GM19238 (cell line): Measurements from ENCODE around the gene PPP2R2C.

Experiments
- DNase-seq: peaks from one replicate; pipeline ENCODE4 v3.0.0; 2011; ENCODE audit warnings: low spot score; ENCODE audit not compliant: insufficient read length

PPP2R2C gene

GRCh38 chr4:6367371-6367851 lies 105.0 kb downstream of the PPP2R2C start:
- DNase-seq = no peak

- DNase-seq = no peak
These were observed 105.8 kb downstream of the PPP2R2C start for GRCh38 chr4:6366581-6366980.

- DNase-seq = no peak
These were observed 106.8 kb downstream of the PPP2R2C start for GRCh38 chr4:6365545-6366086.

GRCh38 chr4:6364581-6364980 lies 107.8 kb downstream of the PPP2R2C start:
- DNase-seq = no peak

- DNase-seq = no peak
These were observed 108.3 kb downstream of the PPP2R2C start for GRCh38 chr4:6364146-6364545.

- DNase-seq = no peak
These were observed 109.5 kb downstream of the PPP2R2C start for GRCh38 chr4:6362896-6363295.

- DNase-seq = no peak
These were observed 110.0 kb downstream of the PPP2R2C start for GRCh38 chr4:6362243-6362885.

GRCh38 chr4:6361076-6361784 lies 111.2 kb downstream of the PPP2R2C start:
- no peak for DNase-seq

- no peak for DNase-seq
These were observed 112.0 kb downstream of the PPP2R2C start for GRCh38 chr4:6360385-6360784.

GRCh38 chr4:6359536-6360308 lies 112.7 kb downstream of the PPP2R2C start:
- DNase-seq = no peak

- DNase-seq = no peak
These were observed 114.9 kb downstream of the PPP2R2C start for GRCh38 chr4:6357476-6357875.

GRCh38 chr4:6356076-6356560 lies 116.3 kb downstream of the PPP2R2C start:
- no peak for DNase-seq

- DNase-seq = no peak
These were observed 117.4 kb downstream of the PPP2R2C start for GRCh38 chr4:6355052-6355451.

GRCh38 chr4:6354626-6355025 lies 117.8 kb downstream of the PPP2R2C start:
- DNase-seq = no peak

- DNase-seq = no peak
These were observed 118.3 kb downstream of the PPP2R2C start for GRCh38 chr4:6354119-6354518.

- DNase-seq = no peak
These were observed 120.3 kb downstream of the PPP2R2C start for GRCh38 chr4:6352031-6352692.

- no peak for DNase-seq
These were observed 121.0 kb downstream of the PPP2R2C start for GRCh38 chr4:6351246-6352000.

- no peak for DNase-seq
These were observed 121.8 kb downstream of the PPP2R2C start for GRCh38 chr4:6350646-6351045.

- no peak for DNase-seq
These were observed 122.4 kb downstream of the PPP2R2C start for GRCh38 chr4:6349896-6350603.

GRCh38 chr4:6348408-6348807 lies 124.0 kb downstream of the PPP2R2C start:
- DNase-seq = no peak
